GM12878 (cell line): ENCODE results near the gene PGK1. TPM values are rescaled to one million over a fixed set of nuclear protein-coding genes. Genes with fewer than 3 reads are reported as not detected.
A peak's percentile ranks its signal among the peaks of the same experiment; 100 is the strongest.

Experiments
- BHLHE40 ChIP-seq, 2 experiments: fragments of 450-650 bp in 1 of 2; IDR thresholded peaks; 2 replicates each; pipeline ENCODE4 v1.6.1; 2011 to 2017; ENCODE audit warnings: low read depth in 2 of 2, borderline replicate concordance in 1 of 2, improper control_type of control experiment in 1 of 2, low read length in 1 of 2, mild to moderate bottlenecking in 1 of 2
- CBX5 ChIP-seq: sonication (generic); IDR thresholded peaks from 2 replicates; pipeline ENCODE4 v1.6.1; 2016; ENCODE audit warnings: low read depth, moderate library complexity, mild to moderate bottlenecking, inconsistent platforms
- ELK1 ChIP-seq: IDR thresholded peaks from 2 replicates; pipeline ENCODE4 v1.6.1; 2012; ENCODE audit warnings: low read depth, low read length, improper control_type of control experiment
- ESRRA ChIP-seq: IDR thresholded peaks from 2 replicates; pipeline ENCODE4 v1.6.1; 2012; ENCODE audit warnings: mild to moderate bottlenecking, low read length, improper control_type of control experiment
- ETV6 ChIP-seq, 2 experiments: fragments of 450-650 bp in 1 of 2; IDR thresholded peaks in 1 of 2; conservative IDR thresholded peaks in 1 of 2; 2 replicates each; pipeline ENCODE4 v1.6.1; 2014; ENCODE audit warnings: antibody characterized with exemption in 1 of 2, borderline replicate concordance in 1 of 2, low read depth in 1 of 2, mild to moderate bottlenecking in 1 of 2, moderate library complexity in 1 of 2
- IKZF2 ChIP-seq, 2 experiments: fragments of 450-650 bp; IDR thresholded peaks; 2 replicates each; pipeline ENCODE4 v1.6.1; 2017; ENCODE audit warnings: mild to moderate bottlenecking in 2 of 2, moderate library complexity in 2 of 2
- JUND ChIP-seq: IDR thresholded peaks from 2 replicates; pipeline ENCODE4 v1.6.1; 2012; ENCODE audit warnings: low read depth, mild to moderate bottlenecking, low read length, improper control_type of control experiment, moderate library complexity
- NFXL1 ChIP-seq: fragments of 450-650 bp; IDR thresholded peaks from 2 replicates; pipeline ENCODE4 v1.6.1; 2017; ENCODE audit warnings: antibody characterized with exemption, mild to moderate bottlenecking, borderline replicate concordance
- PBX3 ChIP-seq: IDR thresholded peaks from 2 replicates; pipeline ENCODE4 v1.6.1; 2011; ENCODE audit warnings: mild to moderate bottlenecking, low read depth, low read length, moderate library complexity; ENCODE audit not compliant: insufficient replicate concordance
- POLR2AphosphoS5 ChIP-seq: IDR thresholded peaks from 2 replicates; pipeline ENCODE4 v1.6.1; 2011; ENCODE audit warnings: mild to moderate bottlenecking, low read length, inconsistent platforms
- RUNX3 ChIP-seq: IDR thresholded peaks from 2 replicates; pipeline ENCODE4 v1.6.1; 2012; ENCODE audit warnings: low read length, inconsistent platforms
- SUPT20H ChIP-seq: IDR thresholded peaks from 2 replicates; pipeline ENCODE4 v1.6.1; 2011; ENCODE audit warnings: low read depth, mild to moderate bottlenecking, low read length, moderate library complexity, borderline replicate concordance; ENCODE audit not compliant: control insufficient read depth
- WRNIP1 ChIP-seq: IDR thresholded peaks from 2 replicates; pipeline ENCODE4 v1.6.1; 2011; ENCODE audit warnings: low read depth, low read length, improper control_type of control experiment, borderline replicate concordance
- ZNF384 ChIP-seq: IDR thresholded peaks from 2 replicates; pipeline ENCODE4 v1.6.1; 2012; ENCODE audit warnings: low read depth, mild to moderate bottlenecking, low read length, improper control_type of control experiment, borderline replicate concordance
- polyA plus RNA-seq, 11 experiments: library from polyadenylated mRNA; depleted of rRNA in 4 of 11; unstranded in 6 of 11; stranded (reverse) in 5 of 11; fragments of >200 nt; fragmentation: Nextera tagmentation in 4 of 11; fragmentation: Illumina TruSeq in 1 of 11; extraction: Ambion mirVana in 4 of 11; extraction: Trizol in 1 of 11; gene quantifications; 1 replicate in 1 of 11; 2 replicates in 10 of 11; pipeline versions ENCODE4 v1.2.1 to v1.2.3, GENCODE V29; 2011 to 2016; ENCODE audit warnings: inconsistent platforms in 2 of 11, missing spikeins in 2 of 11, low read depth in 1 of 11
- total RNA-seq, 4 experiments: library from RNA; depleted of rRNA in 3 of 4; stranded (reverse); fragments of >200 nt in 3 of 4; fragmentation: Illumina TruSeq in 1 of 4; extraction: Trizol in 1 of 4; gene quantifications; 2 replicates each; pipeline versions ENCODE4 v1.2.1 to v1.2.3, GENCODE V29; 2013 to 2021

PGK1 gene
- total and polyA plus RNA-seq, 10 of the 15 experiments (the other 5 are each of a cell fraction or from before 2014, with no cell fraction given): 370 to 1,825 (median 629) TPM

DNA sequence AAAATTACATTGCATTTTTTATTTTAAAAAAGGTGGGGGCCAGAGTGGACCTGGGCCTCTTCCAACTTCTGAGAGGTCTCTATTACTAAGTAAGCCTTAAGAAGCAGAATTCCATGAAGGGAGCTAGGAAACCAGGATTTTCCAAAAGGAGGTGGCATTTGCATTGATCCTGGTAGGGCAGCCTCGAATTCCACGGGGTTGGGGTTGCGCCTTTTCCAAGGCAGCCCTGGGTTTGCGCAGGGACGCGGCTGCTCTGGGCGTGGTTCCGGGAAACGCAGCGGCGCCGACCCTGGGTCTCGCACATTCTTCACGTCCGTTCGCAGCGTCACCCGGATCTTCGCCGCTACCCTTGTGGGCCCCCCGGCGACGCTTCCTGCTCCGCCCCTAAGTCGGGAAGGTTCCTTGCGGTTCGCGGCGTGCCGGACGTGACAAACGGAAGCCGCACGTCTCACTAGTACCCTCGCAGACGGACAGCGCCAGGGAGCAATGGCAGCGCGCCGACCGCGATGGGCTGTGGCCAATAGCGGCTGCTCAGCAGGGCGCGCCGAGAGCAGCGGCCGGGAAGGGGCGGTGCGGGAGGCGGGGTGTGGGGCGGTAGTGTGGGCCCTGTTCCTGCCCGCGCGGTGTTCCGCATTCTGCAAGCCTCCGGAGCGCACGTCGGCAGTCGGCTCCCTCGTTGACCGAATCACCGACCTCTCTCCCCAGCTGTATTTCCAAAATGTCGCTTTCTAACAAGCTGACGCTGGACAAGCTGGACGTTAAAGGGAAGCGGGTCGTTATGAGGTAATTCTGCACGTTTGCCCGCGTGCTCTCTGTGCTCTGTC lies at the start of gene PGK1 (continued):
- TF ChIP-seq BHLHE40 (IDR thresholded peaks at IDR 0.05; ENCODE audit: borderline replicate concordance in 1 of 2, low read depth in 2 of 2, low read length in 1 of 2) (peak; percentile 74 to 94; a peak in 3 of 4 replicates), ETV6 (conservative IDR thresholded peaks at IDR 0.05 in 1 of 2, IDR thresholded peaks at IDR 0.05 in 1 of 2; ENCODE audit: borderline replicate concordance in 1 of 2, low read depth in 1 of 2) (peak in 1 of 2 experiments; percentile 76; a peak in 1 of 4 replicates), ELK1 (no peak), IKZF2 (IDR thresholded peaks at IDR 0.05) (peak; percentile 63 to 67; a peak in 3 of 4 replicates), WRNIP1 (no peak), ZNF384 (no peak), ESRRA (no peak), CBX5 (no peak), RUNX3 (peak; percentile 79), JUND (no peak), POLR2AphosphoS5 (peak; percentile 98), NFXL1 (no peak), PBX3 (peak; percentile 96), SUPT20H (no peak)
